Loucy (cell line): ENCODE results near the gene SLC6A20.

Experiments used
- H2AFZ ChIP-seq: fragments of 200-600 bp; sonication (generic); 2 replicates; pipeline ENCODE4 v1.6.0; 2016; ENCODE audit warnings: antibody characterized with exemption, mild to moderate bottlenecking, low read length, moderate library complexity
- H3F3A ChIP-seq: fragments of 200-600 bp; 2 replicates; pipeline ENCODE4 v1.6.0; 2016; ENCODE audit warnings: antibody characterized with exemption, low read depth, mild to moderate bottlenecking
- H3K27me3 ChIP-seq: fragments of 200-600 bp; sonication (generic); 2 replicates; pipeline ENCODE4 v1.6.1; 2014; ENCODE audit warnings: low read length, mild to moderate bottlenecking; ENCODE audit not compliant: insufficient read depth, poor library complexity, severe bottlenecking
- H3K36me3 ChIP-seq: fragments of 200-600 bp; sonication (generic); 2 replicates; pipeline ENCODE4 v1.6.1; 2016; ENCODE audit warnings: low read length; ENCODE audit not compliant: insufficient read depth
- H3K4me1 ChIP-seq: fragments of 200-600 bp; sonication (generic); 2 replicates; pipeline ENCODE4 v1.5.1; 2014; ENCODE audit warnings: low read length, mild to moderate bottlenecking; ENCODE audit not compliant: insufficient read depth, poor library complexity, severe bottlenecking
- H3K4me2 ChIP-seq: fragments of 200-600 bp; sonication (generic); 2 replicates; pipeline ENCODE4 v1.6.0; 2014; ENCODE audit warnings: antibody characterized with exemption, low read length, low read depth, mild to moderate bottlenecking; ENCODE audit not compliant: poor library complexity, severe bottlenecking
- H3K4me3 ChIP-seq: fragments of 200-600 bp; sonication (generic); 2 replicates; pipeline ENCODE4 v1.5.1; 2014; ENCODE audit warnings: low read length, mild to moderate bottlenecking, mixed read lengths; ENCODE audit not compliant: poor library complexity, severe bottlenecking
- H3K79me2 ChIP-seq: fragments of 200-600 bp; sonication (generic); 2 replicates; pipeline ENCODE4 v1.6.1; 2014; ENCODE audit warnings: low read length; ENCODE audit not compliant: insufficient read depth
- H3K9ac ChIP-seq: fragments of 200-600 bp; sonication (generic); 2 replicates; pipeline ENCODE4 v1.6.0; 2014; ENCODE audit warnings: mild to moderate bottlenecking, low read depth, low read length, moderate library complexity; ENCODE audit not compliant: poor library complexity, severe bottlenecking
- H3K9me2 ChIP-seq: fragments of 200-600 bp; sonication (generic); replicated peaks from 2 replicates; pipeline ENCODE4 v1.6.1; 2016; ENCODE audit warnings: low read depth, low read length, mixed read lengths
- H3K9me3 ChIP-seq: fragments of 200-600 bp; sonication (generic); 2 replicates; pipeline ENCODE4 v1.6.1; 2014; ENCODE audit warnings: mild to moderate bottlenecking, antibody characterized with exemption, low read length, low read depth; ENCODE audit not compliant: insufficient read depth
- H4K20me1 ChIP-seq: fragments of 200-600 bp; sonication (generic); 2 replicates; pipeline ENCODE4 v1.6.0; 2014; ENCODE audit warnings: antibody characterized with exemption, low read length, mild to moderate bottlenecking; ENCODE audit not compliant: insufficient read depth, poor library complexity, severe bottlenecking
- CTCF ChIP-seq: fragments of 200-600 bp; sonication (generic); conservative IDR thresholded peaks from 2 replicates; pipeline ENCODE4 v1.5.1; 2014; ENCODE audit warnings: mild to moderate bottlenecking, antibody characterized with exemption, low read length
- EZH2phosphoT487 ChIP-seq: fragments of 200-600 bp; IDR thresholded peaks from 2 replicates; pipeline ENCODE4 v1.6.1; 2018; ENCODE audit warnings: antibody characterized with exemption, mild to moderate bottlenecking, moderate library complexity, borderline replicate concordance

The SLC6A20 gene

GRCh38 chr3:45779746-45780735 lies 16.3 kb downstream of the SLC6A20 start:
- no peaks in the 10 kb centered on the region for H3K4me1 ChIP-seq
- no peak overlapping the region for H3K4me2 ChIP-seq
- H3K79me2 ChIP-seq = no peaks in the 10 kb centered on the region
- H3K36me3 ChIP-seq = no peaks in the 10 kb centered on the region
- H3K9me2 ChIP-seq = no peaks in the 10 kb centered on the region
- H3K9me3 ChIP-seq = no peaks in the 10 kb centered on the region
- no peaks in the 10 kb centered on the region for H4K20me1 ChIP-seq
- TF ChIP-seq CTCF = no peak
- TF ChIP-seq EZH2phosphoT487 = no peak
- no peak overlapping the region for H2AFZ ChIP-seq
- no peaks in the 10 kb centered on the region for H3F3A ChIP-seq
- H3K27me3 ChIP-seq = peaks cover 9% of the 10 kb centered on the region
- no peak overlapping the region for H3K4me3 ChIP-seq
- no peak overlapping the region for H3K9ac ChIP-seq

GRCh38 chr3:45778761-45779201 lies 17.6 kb downstream of the SLC6A20 start:
- no peaks in the 10 kb centered on the region for H3F3A ChIP-seq
- H3K9ac ChIP-seq = no peak overlapping the region
- H3K9me3 ChIP-seq = no peaks in the 10 kb centered on the region
- no peaks in the 10 kb centered on the region for H3K9me2 ChIP-seq
- peaks cover 9% of the 10 kb centered on the region for H3K27me3 ChIP-seq
- no peak overlapping the region for H3K4me2 ChIP-seq
- no peaks in the 10 kb centered on the region for H3K36me3 ChIP-seq
- no peaks in the 10 kb centered on the region for H4K20me1 ChIP-seq
- no peaks in the 10 kb centered on the region for H3K4me1 ChIP-seq
- no peak overlapping the region for H2AFZ ChIP-seq
- H3K79me2 ChIP-seq = no peaks in the 10 kb centered on the region
- no peak overlapping the region for H3K4me3 ChIP-seq
- TF ChIP-seq CTCF (no peak), EZH2phosphoT487 (no peak)

- Histone ChIP-seq H3K36me3 (no peaks in the 10 kb centered on the region), H3F3A (no peaks in the 10 kb centered on the region), H3K9me3 (no peaks in the 10 kb centered on the region), H4K20me1 (no peaks in the 10 kb centered on the region), H3K4me2 (no peak overlapping the region), H3K79me2 (no peaks in the 10 kb centered on the region), H3K4me1 (no peaks in the 10 kb centered on the region), H3K4me3 (no peak overlapping the region), H2AFZ (no peak overlapping the region), H3K27me3 (peaks cover 9% of the 10 kb centered on the region), H3K9me2 (no peaks in the 10 kb centered on the region), H3K9ac (no peak overlapping the region)
- TF ChIP-seq EZH2phosphoT487 (no peak), CTCF (no peak)
These were observed 18.5 kb downstream of the SLC6A20 start for GRCh38 chr3:45777746-45778386.
